Stomach (tissue), 4 donors: ENCODE measurements around the gene OR52H1.

Source experiments
- CTCF ChIP-seq, 7 experiments: fragments of 450-650 bp in 4 of 7; fragments of 200-600 bp in 3 of 7; sonication (generic) in 3 of 7; IDR thresholded peaks; one replicate each; pipeline ENCODE4 v1.5.1; 2016 to 2019; ENCODE audit warnings: antibody characterized with exemption in 7 of 7, control low read depth in 2 of 7, mild to moderate bottlenecking in 1 of 7
- EP300 ChIP-seq: sonication (generic); formaldehyde crosslinking; IDR thresholded peaks from one replicate; pipeline ENCODE4 v1.6.1; 2017; ENCODE audit warnings: antibody characterized with exemption
- POLR2A ChIP-seq, 4 donors: fragments of 450-650 bp; IDR thresholded peaks; one replicate each; pipeline ENCODE4 v1.6.1; 2016; ENCODE audit warnings: antibody characterized with exemption in 4 of 4, control low read depth in 2 of 4, mild to moderate bottlenecking in 1 of 4, moderate library complexity in 1 of 4
- POLR2AphosphoS5 ChIP-seq, 3 donors: sonication (generic); formaldehyde crosslinking; IDR thresholded peaks; one replicate each; pipeline ENCODE4 v1.6.1; 2016; ENCODE audit warnings: antibody characterized with exemption in 3 of 3

GRCh38 chr11:5597953-5598352, 49.6 kb upstream of the OR52H1 start:
- no peak for TF ChIP-seq CTCF (IDR thresholded peaks at IDR 0.05)
- TF ChIP-seq POLR2A (IDR thresholded peaks at IDR 0.05), result no peak
- no peak for TF ChIP-seq POLR2AphosphoS5 (IDR thresholded peaks at IDR 0.05)
- TF ChIP-seq EP300, result no peak
